Subcutaneous abdominal adipose tissue (tissue), 5 donors: ENCODE results near the gene VGLL4.

ENCODE experiments used
- H3K27ac ChIP-seq: one replicate; pipeline ENCODE4 v1.7.0; 2013; ENCODE audit warnings: low read depth, mild to moderate bottlenecking, inconsistent platforms, low read length, moderate library complexity
- H3K27me3 ChIP-seq, 5 donors: one replicate each; pipeline ENCODE4 v1.7.0; 2013; ENCODE audit warnings: low read length in 5 of 5, inconsistent platforms in 1 of 5; ENCODE audit not compliant: control insufficient read depth in 5 of 5, insufficient read depth in 4 of 5
- H3K36me3 ChIP-seq, 5 donors: one replicate each; pipeline ENCODE4 v1.7.0; 2013; ENCODE audit warnings: low read length in 5 of 5; ENCODE audit not compliant: control insufficient read depth in 5 of 5, insufficient read depth in 5 of 5
- H3K4me1 ChIP-seq, 5 donors: one replicate each; pipeline ENCODE4 v1.7.0; 2013; ENCODE audit warnings: low read length in 5 of 5, mild to moderate bottlenecking in 3 of 5, moderate library complexity in 1 of 5; ENCODE audit not compliant: control insufficient read depth in 5 of 5, insufficient read depth in 5 of 5
- H3K4me3 ChIP-seq, 5 donors: one replicate each; pipeline ENCODE4 v1.7.0; 2013; ENCODE audit warnings: low read length in 5 of 5, low read depth in 1 of 5
- H3K9ac ChIP-seq, 5 donors: one replicate each; pipeline ENCODE4 v1.7.0; 2013; ENCODE audit warnings: low read length in 5 of 5, mild to moderate bottlenecking in 4 of 5, moderate library complexity in 3 of 5
- H3K9me3 ChIP-seq, 5 donors: one replicate each; pipeline ENCODE4 v1.7.0; 2013; ENCODE audit warnings: low read length in 5 of 5; ENCODE audit not compliant: control insufficient read depth in 5 of 5
- donor health status: healthy.
- donor health status: healthy.
- donor health status: healthy.
- donor health status: healthy.
- donor health status: healthy.

VGLL4 gene

DNA sequence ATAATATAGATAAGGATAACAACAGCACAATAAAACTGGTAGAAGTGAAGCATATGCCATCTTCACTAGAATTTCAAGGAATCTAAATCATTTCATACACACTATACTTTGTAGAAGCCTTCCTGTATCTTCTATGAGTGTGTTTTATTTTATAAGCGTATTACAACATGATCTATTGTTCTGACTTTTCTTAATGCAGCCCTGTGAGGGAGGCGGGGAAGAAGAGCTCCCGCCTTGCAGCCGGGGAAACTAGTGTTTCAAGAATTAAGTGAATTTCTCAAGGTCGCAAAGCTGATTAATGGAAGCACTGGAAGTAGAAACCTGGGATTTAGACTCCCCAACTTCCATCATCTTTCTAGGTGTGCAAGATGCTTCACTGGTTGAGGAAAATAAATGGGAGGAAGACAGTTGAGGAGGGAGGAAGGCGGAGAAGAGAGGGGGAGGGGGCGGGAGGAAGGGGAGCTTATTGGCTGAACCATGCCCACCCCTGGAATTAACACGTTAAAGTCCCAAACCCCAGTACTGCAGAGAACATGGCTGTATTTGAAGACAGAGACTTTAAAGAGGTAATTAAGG, 32.9 kb downstream of the VGLL4 start:
- Histone ChIP-seq H3K9me3 (no peaks in the 10 kb centered on the region), H3K9ac (no peak overlapping the region), H3K27ac (no peak overlapping the region), H3K4me1 (peaks cover 2 to 61% (median 35%) of the 10 kb centered on the region in 5 donors), H3K36me3 (peaks cover 0 to 4% (median 0%) of the 10 kb centered on the region in 5 donors), H3K27me3 (no peaks in the 10 kb centered on the region), H3K4me3 (no peak overlapping the region)

DNA sequence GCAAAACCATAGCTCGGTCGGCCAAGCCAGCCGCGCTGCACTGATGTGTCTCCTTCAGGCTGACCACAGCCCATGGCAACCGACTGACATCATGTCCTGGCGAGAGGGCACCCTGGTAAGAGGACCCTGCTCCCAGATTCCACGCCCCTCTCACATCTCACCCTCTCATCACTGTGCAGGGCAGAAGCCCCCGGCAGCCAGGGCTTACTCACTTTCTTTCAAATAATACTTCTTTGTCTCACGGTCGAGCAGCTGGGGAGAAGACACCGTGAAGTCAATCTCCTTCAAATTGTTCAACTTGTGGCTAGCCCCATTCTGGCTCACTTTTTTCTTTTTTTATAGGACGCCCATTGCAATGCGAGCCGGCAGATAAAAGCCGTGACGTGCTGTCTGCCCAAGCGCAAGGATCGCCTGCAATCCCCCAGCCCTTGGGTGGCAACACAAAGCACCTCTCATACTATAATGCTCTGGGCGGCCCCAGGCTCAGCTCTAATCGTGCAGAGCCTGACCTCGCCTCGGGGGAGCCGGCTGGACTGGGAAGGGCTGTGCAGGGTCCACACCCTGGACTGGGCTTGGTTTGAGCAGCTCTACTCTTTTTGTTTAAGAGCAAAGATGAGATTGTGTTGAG, 33.6 kb downstream of the VGLL4 start:
- Histone ChIP-seq H3K27ac (no peak overlapping the region), H3K9ac (no peak overlapping the region)

DNA sequence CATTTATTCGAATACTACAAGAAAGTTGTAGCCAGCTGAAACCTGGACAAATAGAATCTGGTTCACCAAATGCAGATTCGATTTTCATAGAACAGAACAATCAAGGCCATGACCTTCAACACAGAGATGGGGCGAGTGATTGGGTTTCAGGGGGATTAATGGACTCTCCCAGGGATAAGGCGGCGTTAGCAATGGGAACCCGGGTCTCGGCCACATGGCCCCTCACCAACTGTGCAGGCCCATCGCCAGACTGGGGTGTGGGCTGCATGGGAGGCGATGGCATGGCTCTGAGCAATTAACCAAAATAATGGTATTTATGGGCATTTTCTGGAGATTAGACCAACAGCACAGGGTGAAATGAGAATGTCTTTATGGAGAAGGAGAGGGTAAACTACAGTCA, 34.2 kb downstream of the VGLL4 start:
- Histone ChIP-seq H3K9me3 (no peaks in the 10 kb centered on the region), H3K4me1 (peaks cover 2 to 64% (median 34%) of the 10 kb centered on the region in 5 donors), H3K36me3 (peaks cover 0 to 4% (median 0%) of the 10 kb centered on the region in 5 donors), H3K4me3 (no peak overlapping the region), H3K27me3 (no peaks in the 10 kb centered on the region), H3K27ac (no peak overlapping the region), H3K9ac (no peak overlapping the region)

More for the DNA sequence above, 33.6 kb downstream of the VGLL4 start:
- no peaks in the 10 kb centered on the region for H3K27me3 ChIP-seq
- peaks cover 2 to 61% (median 34%) of the 10 kb centered on the region in 5 donors for H3K4me1 ChIP-seq
- no peaks in the 10 kb centered on the region for H3K9me3 ChIP-seq
- peaks cover 0 to 4% (median 0%) of the 10 kb centered on the region in 5 donors for H3K36me3 ChIP-seq
- H3K4me3 ChIP-seq = peak overlapping the region in 1 of 5 donors; percentile 44

DNA sequence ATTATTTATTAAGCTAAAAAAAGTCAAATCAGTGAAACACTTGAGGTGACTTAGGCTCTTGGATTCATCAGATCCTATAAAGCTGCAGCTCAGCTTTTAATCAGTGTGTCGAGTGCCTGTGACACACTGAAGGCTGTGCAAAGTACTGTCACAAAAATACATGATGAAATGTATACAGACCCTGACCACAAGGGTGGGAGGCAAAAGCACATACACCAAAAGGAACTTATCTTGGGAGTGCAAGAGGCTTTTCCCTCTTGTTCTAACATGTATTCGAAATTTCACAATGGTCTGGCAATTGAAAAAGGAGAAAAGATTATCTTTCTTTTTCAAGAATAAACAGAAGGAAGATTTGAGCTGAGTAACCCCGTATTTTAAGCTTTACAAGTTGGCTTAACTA, 35.9 kb downstream of the VGLL4 start:
- Histone ChIP-seq H3K9ac (peak overlapping the region in 1 of 5 donors; percentile 62), H3K27ac (no peak overlapping the region), H3K27me3 (no peaks in the 10 kb centered on the region), H3K4me3 (no peak overlapping the region), H3K9me3 (no peaks in the 10 kb centered on the region), H3K36me3 (peaks cover 0 to 4% (median 0%) of the 10 kb centered on the region in 5 donors), H3K4me1 (peaks cover 6 to 66% (median 34%) of the 10 kb centered on the region in 5 donors)

DNA sequence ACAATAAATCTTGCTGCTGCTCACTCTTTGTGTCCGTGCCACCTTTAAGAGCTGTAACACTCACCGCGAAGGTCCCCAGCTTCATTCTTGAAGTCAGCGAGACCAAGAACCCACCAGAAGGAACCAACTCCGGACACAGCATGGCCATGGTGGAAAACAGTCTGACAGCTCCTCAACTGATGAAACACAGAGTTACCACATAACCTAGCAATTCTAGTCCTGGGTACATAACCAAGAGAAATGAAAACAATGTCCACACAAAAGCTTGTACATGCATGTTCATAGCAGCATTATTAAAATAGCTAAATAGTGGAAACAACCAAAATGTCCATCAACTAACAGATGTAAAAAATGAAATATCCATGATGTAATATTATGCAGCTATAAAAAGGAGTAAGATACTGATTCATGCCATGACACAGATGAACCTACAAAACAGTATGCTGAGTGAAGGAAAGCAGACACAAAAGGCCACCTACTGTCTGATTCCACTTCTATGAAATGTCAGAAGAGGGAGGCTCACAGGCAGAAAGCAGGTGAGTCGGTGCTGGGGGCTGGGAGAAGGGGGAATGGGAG, 36.8 kb downstream of the VGLL4 start:
- Histone ChIP-seq H3K27ac (no peak overlapping the region), H3K9ac (no peak overlapping the region), H3K4me1 (peaks cover 6 to 65% (median 37%) of the 10 kb centered on the region in 5 donors), H3K4me3 (no peak overlapping the region), H3K9me3 (no peaks in the 10 kb centered on the region), H3K36me3 (peaks cover 0 to 4% (median 0%) of the 10 kb centered on the region in 5 donors), H3K27me3 (no peaks in the 10 kb centered on the region)

DNA sequence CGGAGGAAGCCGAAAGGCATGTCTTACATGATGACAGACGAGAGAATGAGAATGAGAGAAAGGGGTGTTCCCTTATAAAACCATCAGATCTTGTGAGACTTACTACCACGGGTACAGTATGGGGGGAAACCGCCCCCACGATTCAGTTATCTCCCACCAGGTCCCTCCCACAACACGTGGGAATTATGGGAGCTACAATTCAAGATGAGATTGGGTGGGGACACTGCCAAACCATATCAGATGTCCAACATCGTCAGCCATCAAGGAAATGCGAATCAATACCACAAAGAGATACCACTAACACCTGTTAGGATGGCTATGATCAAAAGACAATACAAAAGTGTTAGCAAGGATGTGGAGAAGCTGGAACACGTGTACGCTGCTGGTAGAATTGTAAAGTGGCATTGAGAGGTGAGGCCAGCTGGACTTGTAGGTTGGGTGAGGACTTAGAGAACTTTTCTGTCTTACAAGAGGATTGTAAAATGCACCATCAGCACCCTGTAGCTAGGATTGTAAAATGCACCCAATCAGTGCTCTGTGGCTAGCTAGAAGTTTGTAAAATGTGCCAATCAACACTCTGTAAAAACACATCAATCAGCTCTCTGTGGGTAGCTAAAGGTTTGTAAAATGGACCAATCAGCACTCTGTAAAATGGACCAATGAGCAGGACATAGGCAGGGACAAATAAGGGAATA, 37.5 kb downstream of the VGLL4 start:
- Histone ChIP-seq H3K27me3 (no peaks in the 10 kb centered on the region), H3K4me3 (no peak overlapping the region), H3K36me3 (peaks cover 0 to 3% (median 0%) of the 10 kb centered on the region in 5 donors), H3K4me1 (peaks cover 7 to 66% (median 38%) of the 10 kb centered on the region in 5 donors), H3K27ac (peak overlapping the region; percentile 10), H3K9ac (no peak overlapping the region), H3K9me3 (no peaks in the 10 kb centered on the region)

DNA sequence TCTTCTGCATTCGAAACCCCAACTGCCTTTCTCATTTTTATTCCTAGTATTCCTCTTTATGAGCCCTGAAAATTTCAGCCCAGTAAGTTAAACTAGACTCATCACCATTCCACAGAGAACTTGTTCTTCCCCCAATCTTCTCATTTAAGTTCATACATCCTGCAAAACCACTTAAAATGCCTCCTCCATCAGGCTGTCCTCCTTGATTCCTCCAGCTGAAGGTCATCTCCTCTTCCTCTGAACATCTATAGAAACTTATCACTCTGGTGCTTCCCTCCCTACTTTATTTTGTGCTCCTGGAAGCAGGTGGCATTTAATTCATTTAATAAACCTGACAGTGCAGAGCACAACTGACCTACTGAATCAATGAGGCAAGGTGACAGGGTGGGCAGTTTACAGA, 38.3 kb downstream of the VGLL4 start:
- Histone ChIP-seq H3K9me3 (no peaks in the 10 kb centered on the region), H3K27me3 (no peaks in the 10 kb centered on the region), H3K4me3 (no peak overlapping the region), H3K4me1 (peaks cover 15 to 67% (median 40%) of the 10 kb centered on the region in 5 donors), H3K27ac (no peak overlapping the region), H3K9ac (no peak overlapping the region), H3K36me3 (peaks cover 0 to 10% (median 0%) of the 10 kb centered on the region in 5 donors)

DNA sequence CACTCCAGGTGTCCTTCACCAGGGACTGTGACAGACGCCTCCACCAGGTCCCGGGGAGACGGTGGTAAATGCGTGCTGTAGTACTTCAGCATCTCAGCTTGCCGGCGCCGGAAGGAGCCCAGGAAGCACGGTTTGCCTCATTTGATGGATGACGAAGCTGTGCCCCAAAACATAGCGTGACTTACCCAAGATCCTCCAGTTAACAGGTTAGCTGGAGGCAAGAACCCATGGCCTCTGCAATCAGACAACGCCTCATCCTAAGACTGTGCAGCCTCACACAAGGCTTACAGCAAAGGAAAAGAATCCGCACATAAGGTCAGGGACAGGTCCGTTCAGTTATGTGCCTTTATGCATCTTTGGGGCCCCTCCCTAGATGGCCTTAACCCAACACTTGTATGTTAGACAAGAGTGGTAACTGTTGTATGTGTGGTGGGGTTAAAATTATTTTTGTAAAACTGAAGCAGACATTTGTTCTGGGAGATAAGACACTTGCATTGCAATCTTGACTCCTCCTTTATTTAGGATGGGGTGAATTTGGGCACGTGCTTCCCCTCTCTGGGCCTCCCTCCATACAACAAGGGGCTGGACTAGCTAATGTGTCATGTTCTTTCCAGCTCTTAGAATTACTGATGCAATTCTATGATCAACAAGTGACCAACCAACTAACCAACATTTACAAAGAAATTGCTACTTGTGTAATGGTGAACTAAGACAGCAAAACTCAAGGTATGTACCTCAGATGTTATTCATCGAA, 39.4 kb downstream of the VGLL4 start:
- H3K9ac ChIP-seq = peak overlapping the region in 1 of 5 donors; percentile 52
- no peak overlapping the region for H3K4me3 ChIP-seq

DNA sequence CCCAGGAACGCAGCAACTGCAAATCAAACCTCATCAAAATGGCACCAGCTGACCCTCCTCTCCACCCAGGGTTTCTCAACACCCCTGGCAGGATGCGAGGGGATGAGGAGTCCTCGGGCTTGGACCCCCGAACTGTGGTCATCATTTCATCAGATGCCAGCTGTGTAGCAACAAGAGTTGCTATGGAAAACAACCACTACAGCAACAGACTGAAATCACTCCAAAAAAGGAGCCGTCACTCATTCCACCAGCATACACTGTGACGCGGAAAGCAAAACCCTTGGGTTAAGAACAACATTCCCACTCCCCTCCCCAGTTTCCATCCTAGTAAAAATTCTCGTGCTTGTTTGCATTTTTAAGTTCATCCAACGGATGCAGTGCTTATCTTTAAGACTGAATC, 40.1 kb downstream of the VGLL4 start:
- peak overlapping the region; percentile 97 for H3K27ac ChIP-seq
- H3K4me1 ChIP-seq = peaks cover 19 to 59% (median 38%) of the 10 kb centered on the region in 5 donors
- H3K36me3 ChIP-seq = peaks cover 0 to 13% (median 0%) of the 10 kb centered on the region in 5 donors
- no peak overlapping the region for H3K4me3 ChIP-seq
- no peaks in the 10 kb centered on the region for H3K9me3 ChIP-seq
- no peaks in the 10 kb centered on the region for H3K27me3 ChIP-seq
- peak overlapping the region in 1 of 5 donors; percentile 4 for H3K9ac ChIP-seq

More for the DNA sequence above, 39.4 kb downstream of the VGLL4 start:
- Histone ChIP-seq H3K4me1 (peaks cover 19 to 65% (median 38%) of the 10 kb centered on the region in 5 donors), H3K36me3 (peaks cover 0 to 13% (median 0%) of the 10 kb centered on the region in 5 donors), H3K27me3 (no peaks in the 10 kb centered on the region), H3K27ac (peak overlapping the region; percentile 97), H3K9me3 (no peaks in the 10 kb centered on the region)
